OCI-LY7 (cell line): Measurements from ENCODE around the gene RTL10.

ENCODE experiments used
- CTCF ChIP-seq: fragments of 200-600 bp; sonication (generic); conservative IDR thresholded peaks from 2 replicates; pipeline ENCODE4 v1.5.1; 2014; ENCODE audit warnings: mild to moderate bottlenecking, antibody characterized with exemption, low read length, moderate library complexity, mixed read lengths
- EZH2phosphoT487 ChIP-seq: fragments of 200-600 bp; sonication (generic); IDR thresholded peaks from 2 replicates; pipeline ENCODE4 v1.6.1; 2018; ENCODE audit warnings: low read depth, borderline replicate concordance, mild to moderate bottlenecking, mixed run types, antibody characterized with exemption, low read length, moderate library complexity, mixed read lengths

GRCh38 chr22:19824926-19825339 is 29.7 kb downstream of the RTL10 start:
- no peak for TF ChIP-seq CTCF
- TF ChIP-seq EZH2phosphoT487: no peak
